Natural killer cell (primary cell): ENCODE measurements around the gene PPP1R3F. TPM values are rescaled to one million over a fixed set of nuclear protein-coding genes. Genes with fewer than 3 reads are reported as not detected.

ENCODE experiments used
- ATAC-seq, 3 donors: fragments of 150-1000 bp in 2 of 3; fragments of 200-7000 bp in 1 of 3; cut with Tn5 transposase; 1 replicate in 1 of 3; 2 replicates in 2 of 3; pipeline ENCODE4 v1.10.0; 2021; ENCODE audit warnings: mild to moderate bottlenecking in 2 of 3, moderate library complexity in 2 of 3
- DNase-seq, 2 donors: peaks; one replicate each; pipeline versions ENCODE4 v3.0.0 to v3.0.0-alpha.2; 2013 to 2021; ENCODE audit warnings: mixed read lengths in 1 of 2
- H3K27ac ChIP-seq: one replicate; pipeline ENCODE4 v1.5.1; 2013; ENCODE audit warnings: mild to moderate bottlenecking, low read length
- H3K27me3 ChIP-seq: one replicate; pipeline ENCODE4 v1.6.1; 2013; ENCODE audit warnings: low read length; ENCODE audit not compliant: control insufficient read depth, insufficient read depth
- H3K36me3 ChIP-seq: one replicate; pipeline ENCODE4 v1.6.1; 2013; ENCODE audit warnings: low read length; ENCODE audit not compliant: control insufficient read depth, insufficient read depth
- H3K4me1 ChIP-seq: one replicate; pipeline ENCODE4 v1.6.1; 2013; ENCODE audit warnings: low read length; ENCODE audit not compliant: control insufficient read depth, insufficient read depth
- H3K4me3 ChIP-seq: one replicate; pipeline ENCODE4 v1.5.1; 2013; ENCODE audit warnings: low read length
- H3K9me3 ChIP-seq: one replicate; pipeline ENCODE4 v1.6.1; 2013; ENCODE audit warnings: low read length; ENCODE audit not compliant: control insufficient read depth, insufficient read depth
- H3K27ac Mint-ChIP-seq, 2 donors: one replicate each; pipeline ENCODE4 v1.8.0; 2022; ENCODE audit warnings: mild to moderate bottlenecking in 2 of 2, mixed read lengths in 2 of 2, moderate library complexity in 1 of 2
- H3K27me3 Mint-ChIP-seq, 2 donors: one replicate each; pipeline ENCODE4 v1.8.0; 2022; ENCODE audit warnings: low read depth in 2 of 2, mixed read lengths in 2 of 2
- H3K36me3 Mint-ChIP-seq: one replicate; pipeline ENCODE4 v1.8.0; 2022; ENCODE audit warnings: mixed read lengths
- H3K4me1 Mint-ChIP-seq, 2 donors: one replicate each; pipeline ENCODE4 v1.8.0; 2022; ENCODE audit warnings: mixed read lengths in 2 of 2
- H3K4me3 Mint-ChIP-seq: one replicate; pipeline ENCODE4 v1.8.0; 2022; ENCODE audit warnings: mild to moderate bottlenecking, moderate library complexity, mixed read lengths
- H3K9me3 Mint-ChIP-seq, 2 donors: one replicate each; pipeline ENCODE4 v1.8.0; 2022; ENCODE audit warnings: mixed read lengths in 2 of 2
- CTCF ChIP-seq: fragments of 200-600 bp; IDR thresholded peaks from one replicate; pipeline ENCODE4 v1.8.0; 2022; ENCODE audit warnings: antibody characterized with exemption
- WGBS: methylation state at CpG from one replicate; pipeline ENCODE4 v1.1.7; 2013; ENCODE audit warnings: missing lambda C conversion rate; ENCODE audit not compliant: insufficient coverage; 5-methylcytosine and 5-hydroxymethylcytosine counted together
- intact Hi-C: fragments of 100-400 bp; cut with micrococcal nuclease; formaldehyde crosslinking; loops from one replicate; pipeline ENCODE4 v1.14.2; 2022
- total RNA-seq, 4 donors: library from RNA; stranded (reverse); fragments of 120-200 nt in 1 of 4; gene quantifications; one replicate each; pipeline versions ENCODE4 v1.2.3 to v1.2.4, GENCODE V29; 2013 to 2022

PPP1R3F gene
- total RNA-seq, 3 donors from 2014 or later (not counting 1 experiment from before 2014, with no cell fraction given) = 2.9 to 4.3 (median 3.6) TPM

GRCh38 chrX:49230500-49231232, 38.9 kb upstream of the PPP1R3F start:
- Mint-ChIP-seq H3K4me3 (peak overlapping the region; percentile 80), H3K27ac (peak overlapping the region; percentile 63 to 86), H3K4me1 (peaks cover 0 to 26% of the 10 kb centered on the region in 2 donors), H3K27me3 (no peaks in the 10 kb centered on the region), H3K36me3 (no peaks in the 10 kb centered on the region), H3K9me3 (no peaks in the 10 kb centered on the region)
- WGBS = 5% methylated on average over 42 of the region's 44 CpGs
- H3K4me3 ChIP-seq = peak overlapping the region; percentile 45
- peak overlapping the region; percentile 77 for H3K27ac ChIP-seq
- no peaks in the 10 kb centered on the region for H3K36me3 ChIP-seq
- TF ChIP-seq CTCF = no peak
- DNase-seq = peak; percentile 23 to 72
- no peaks in the 10 kb centered on the region for H3K9me3 ChIP-seq
- H3K4me1 ChIP-seq = peaks cover 25% of the 10 kb centered on the region
- ATAC-seq = peak; percentile 65 to 79 (median 69)
- intact Hi-C loops = no loop called here
- no peaks in the 10 kb centered on the region for H3K27me3 ChIP-seq

- Mint-ChIP-seq H3K36me3 (no peaks in the 10 kb centered on the region), H3K27me3 (no peaks in the 10 kb centered on the region), H3K4me1 (peaks cover under 1 to 32% of the 10 kb centered on the region in 2 donors), H3K4me3 (peak overlapping the region; percentile 11), H3K27ac (peak overlapping the region in 1 of 2 donors; percentile 86), H3K9me3 (no peaks in the 10 kb centered on the region)
- Histone ChIP-seq H3K27me3 (no peaks in the 10 kb centered on the region), H3K4me1 (peaks cover 32% of the 10 kb centered on the region), H3K27ac (peak overlapping the region; percentile 77), H3K9me3 (no peaks in the 10 kb centered on the region), H3K4me3 (no peak overlapping the region), H3K36me3 (no peaks in the 10 kb centered on the region)
- no peak for TF ChIP-seq CTCF
- no peak for DNase-seq
- no peak for ATAC-seq
- 100% methylated on average over 10 of the region's 10 CpGs for WGBS
- intact Hi-C loops = no loop called here
These were observed 38.1 kb upstream of the PPP1R3F start for GRCh38 chrX:49231333-49232000.

- Mint-ChIP-seq H3K36me3 (no peaks in the 10 kb centered on the region), H3K27ac (no peak overlapping the region), H3K4me3 (peak overlapping the region; percentile 29), H3K27me3 (no peaks in the 10 kb centered on the region), H3K9me3 (no peaks in the 10 kb centered on the region), H3K4me1 (peaks cover 11 to 43% of the 10 kb centered on the region in 2 donors)
- ATAC-seq (no peak), DNase-seq (no peak)
- Histone ChIP-seq H3K27me3 (no peaks in the 10 kb centered on the region), H3K9me3 (no peaks in the 10 kb centered on the region), H3K4me3 (no peak overlapping the region), H3K4me1 (peaks cover 41% of the 10 kb centered on the region), H3K27ac (no peak overlapping the region), H3K36me3 (no peaks in the 10 kb centered on the region)
- WGBS = 100% methylated on average over 1 of the region's 2 CpGs
- no peak for TF ChIP-seq CTCF
- intact Hi-C loops = no loop called here
These were observed 37.1 kb upstream of the PPP1R3F start for GRCh38 chrX:49232525-49232924.
